Measurements from ENCODE around the gene CRISPLD2. TPM values are rescaled to one million over a fixed set of nuclear protein-coding genes. Genes with fewer than 3 reads are reported as not detected.
A peak's percentile ranks its signal among the peaks of the same experiment; 100 is the strongest.

CRISPLD2 gene
- total and polyA plus RNA-seq, 10 of the 15 experiments (the other 5 are each of a cell fraction or from before 2014, with no cell fraction given), result 0.03 to 0.30 (median 0.08) TPM; not detected in 5

DNA sequence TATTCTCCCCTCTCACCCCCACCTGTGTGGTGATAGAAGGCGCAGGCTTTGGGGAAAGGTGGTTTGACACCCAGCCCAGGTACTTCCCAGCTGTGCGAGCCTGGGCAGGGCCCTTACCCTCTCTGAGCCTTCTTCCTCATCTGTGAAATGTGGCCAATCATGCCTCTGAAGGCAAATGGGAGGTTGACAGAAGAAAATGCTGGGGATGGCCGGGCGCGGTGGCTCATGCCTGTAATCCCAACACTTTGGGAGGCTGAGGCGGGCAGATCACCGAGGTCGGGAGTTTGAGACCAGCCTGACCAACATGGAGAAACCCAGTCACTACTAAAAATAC is 43.7 kb downstream of the CRISPLD2 start (continued):
- TF ChIP-seq HCFC1 (IDR thresholded peaks at IDR 0.05; ENCODE audit: low read length), result no peak
- TF ChIP-seq ZBTB33 (IDR thresholded peaks at IDR 0.05), result no peak
- no peak for TF ChIP-seq KDM1A (IDR thresholded peaks at IDR 0.05; ENCODE audit: borderline replicate concordance)
- TF ChIP-seq, protein P1, sequence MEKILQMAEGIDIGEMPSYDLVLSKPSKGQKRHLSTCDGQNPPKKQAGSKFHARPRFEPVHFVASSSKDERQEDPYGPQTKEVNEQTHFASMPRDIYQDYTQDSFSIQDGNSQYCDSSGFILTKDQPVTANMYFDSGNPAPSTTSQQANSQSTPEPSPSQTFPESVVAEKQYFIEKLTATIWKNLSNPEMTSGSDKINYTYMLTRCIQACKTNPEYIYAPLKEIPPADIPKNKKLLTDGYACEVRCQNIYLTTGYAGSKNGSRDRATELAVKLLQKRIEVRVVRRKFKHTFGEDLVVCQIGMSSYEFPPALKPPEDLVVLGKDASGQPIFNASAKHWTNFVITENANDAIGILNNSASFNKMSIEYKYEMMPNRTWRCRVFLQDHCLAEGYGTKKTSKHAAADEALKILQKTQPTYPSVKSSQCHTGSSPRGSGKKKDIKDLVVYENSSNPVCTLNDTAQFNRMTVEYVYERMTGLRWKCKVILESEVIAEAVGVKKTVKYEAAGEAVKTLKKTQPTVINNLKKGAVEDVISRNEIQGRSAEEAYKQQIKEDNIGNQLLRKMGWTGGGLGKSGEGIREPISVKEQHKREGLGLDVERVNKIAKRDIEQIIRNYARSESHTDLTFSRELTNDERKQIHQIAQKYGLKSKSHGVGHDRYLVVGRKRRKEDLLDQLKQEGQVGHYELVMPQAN (conservative IDR thresholded peaks at IDR 0.05), result no peak
- TF ChIP-seq FOXK2 (IDR thresholded peaks at IDR 0.05), result no peak
- TF ChIP-seq TARDBP (IDR thresholded peaks at IDR 0.05; ENCODE audit: borderline replicate concordance), result no peak

DNA sequence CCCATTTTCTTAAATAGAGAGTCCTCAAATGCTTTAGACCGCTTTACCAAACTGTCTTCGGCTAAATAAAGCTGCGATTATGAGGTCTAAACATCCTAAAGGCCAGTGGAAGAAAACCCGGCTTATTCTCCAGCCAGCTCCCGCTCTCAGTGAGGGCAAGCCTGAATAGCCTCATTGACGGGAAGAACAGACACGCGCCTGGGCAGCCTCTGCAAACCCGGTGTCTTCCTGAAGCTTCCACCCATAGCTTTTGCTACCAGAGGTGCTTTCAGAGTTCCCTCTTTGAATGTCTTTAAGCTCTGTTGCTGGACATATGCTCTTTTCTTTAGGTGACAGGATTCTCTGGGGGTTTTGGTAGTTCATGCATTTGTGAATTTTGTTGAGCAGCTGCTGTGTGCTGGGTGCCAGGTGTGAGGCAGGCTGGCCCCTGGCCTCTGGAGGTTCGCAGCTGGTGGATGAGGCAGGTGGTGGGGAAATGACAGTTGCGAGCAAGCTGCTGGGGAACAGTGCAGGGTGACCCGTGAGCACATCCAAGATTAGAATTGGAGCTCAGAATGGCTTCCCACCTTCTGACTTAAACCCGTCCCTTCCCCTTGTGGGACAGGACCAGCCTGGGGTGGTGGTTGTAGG is 44.7 kb downstream of the CRISPLD2 start:
- DNase-seq (ENCODE audit: low read depth, low spot score) (no peak), ATAC-seq (peak; percentile 37), FAIRE-seq (no peak)
- H3K4me3 ChIP-seq, result no peak overlapping the region
- no TSS peak for BruUV-seq (replicated peaks)
- 57% methylated on average over 13 of the region's 13 CpGs for WGBS (ENCODE audit: insufficient coverage, insufficient replicate concordance, low lambda C conversion rate, missing lambda C conversion rate)
- peaks cover 1% of the 10 kb centered on the region; the same call in 1 of the 3 replicates for H3K9me3 ChIP-seq (replicated peaks; ENCODE audit: control insufficient read depth, insufficient read depth, low read length)
- ChIA-PET POLR2A (interaction anchor here (0.6 to 1.9 kb wide), 3 partner anchors 10 to 25 kb away, joined by 3 to 7 read pairs (median 4); no protein-coding TSS in a partner anchor), SMC1A (ENCODE audit: uncharacterized antibody, unreplicated experiment) (interaction anchor here (0.7 to 2.2 kb wide), 9 partner anchors 10 to 106 kb away, joined by 3 to 10 read pairs (median 5); no protein-coding TSS in a partner anchor), RAD21 (ENCODE audit: unreplicated experiment) (interaction anchor here (0.7 to 1.5 kb wide), 3 partner anchors 19 to 27 kb away, joined by 3 read pairs; no protein-coding TSS in a partner anchor), CTCF (interaction anchor here (1.4 to 2.4 kb wide), 2 partner anchors 89 to 107 kb away, joined by 5 to 10 read pairs; no protein-coding TSS in a partner anchor)
- no peaks in the 10 kb centered on the region for H3K79me2 ChIP-seq (ENCODE audit: control insufficient read depth, insufficient read depth, low read length)
- H3K4me1 ChIP-seq (ENCODE audit: control insufficient read depth, insufficient read depth, low read length), result no peaks in the 10 kb centered on the region
- no peak overlapping the region for H3K27ac ChIP-seq (ENCODE audit: control insufficient read depth, insufficient read depth)
- in situ Hi-C loops (cut with MboI) (no loop called here), intact Hi-C loops (cut with micrococcal nuclease; ENCODE audit: unreplicated experiment) (no loop called here)
- H3K4me2 ChIP-seq (ENCODE audit: control insufficient read depth, insufficient read depth), result no peak overlapping the region
- no peaks in the 10 kb centered on the region for H3K36me3 ChIP-seq (ENCODE audit: control insufficient read depth in 2 of 2, insufficient read depth in 2 of 2, low read length in 1 of 2)
- no peak overlapping the region for H2AFZ ChIP-seq (ENCODE audit: control insufficient read depth, low read depth, low read length)
- no peak overlapping the region for H3K9ac ChIP-seq (ENCODE audit: control insufficient read depth, insufficient read depth, low read length)
- TF ChIP-seq TCF12 (IDR thresholded peaks at IDR 0.05; ENCODE audit: low read depth, low read length) (0 out of 2 replicates have a peak, but pooled peaks have one; percentile 53), ATF3 (IDR thresholded peaks at IDR 0.05; ENCODE audit: borderline replicate concordance, extremely low read depth, low read depth, low read length) (no peak)
- peaks cover 0 to 5% of the 10 kb centered on the region in 2 experiments; a peak in 2 of 4 replicates for H3K27me3 ChIP-seq (replicated peaks in 1 of 2; ENCODE audit: control insufficient read depth in 2 of 2, insufficient read depth in 2 of 2, low read length in 1 of 2)
- no peaks in the 10 kb centered on the region for H4K20me1 ChIP-seq (ENCODE audit: control insufficient read depth, insufficient read depth)

Measured in GM12878 (cell line).